Stimulated activated CD4-positive, alpha-beta T cell treated with anti-CD3 and anti-CD28 coated beads, Interleukin-2, amount 100 ng/mL, for 4 hours (primary cell): Measurements from ENCODE around the gene HLCS.

ENCODE experiments used
- DNase-seq: peaks from one replicate; pipeline ENCODE4 v3.0.0-alpha.2; 2020; ENCODE audit warnings: low read depth

HLCS gene

DNA sequence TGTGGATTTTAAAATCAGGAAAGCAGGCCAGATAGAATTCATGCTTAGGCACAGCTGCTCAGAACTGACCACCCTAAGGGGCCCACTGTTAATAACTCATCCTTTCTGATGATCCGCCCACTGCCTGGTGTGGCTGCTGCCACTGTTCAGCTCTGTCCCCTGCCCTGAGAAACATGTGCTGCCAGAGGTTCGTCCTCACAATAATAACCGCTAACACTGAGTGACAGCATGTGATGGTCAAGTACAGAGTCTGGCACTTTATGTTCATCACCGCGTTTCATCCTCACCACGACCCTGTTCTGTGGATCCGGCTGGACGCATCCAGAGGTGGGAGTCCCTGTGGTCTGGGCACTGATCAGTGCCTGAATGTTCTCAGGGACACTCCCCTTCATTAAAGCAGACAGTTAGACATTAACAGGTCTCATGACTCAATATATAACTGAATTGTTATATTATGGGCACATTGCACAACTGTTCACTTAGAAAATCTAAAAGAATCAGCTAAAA lies 159.0 kb downstream of the HLCS start:
- no peak for DNase-seq

DNA sequence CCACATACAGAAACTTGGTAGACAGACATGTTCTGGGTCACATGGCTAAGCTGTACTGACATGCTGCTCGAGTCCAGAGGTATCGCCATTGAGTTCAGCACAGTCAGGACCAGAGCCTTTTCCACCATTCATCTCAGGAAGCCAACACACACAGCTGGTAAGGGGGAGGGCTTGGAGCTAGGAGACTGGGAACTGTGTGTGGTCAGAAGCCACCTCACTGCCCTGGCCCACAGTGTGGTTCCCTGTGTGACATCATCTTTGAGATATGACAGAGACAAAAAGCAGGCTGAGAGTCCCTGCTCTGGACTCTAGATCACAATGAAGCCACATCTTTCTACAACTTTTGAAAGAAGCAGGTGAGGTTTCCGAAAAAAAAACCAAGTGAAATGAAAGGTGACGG lies 160.4 kb downstream of the HLCS start:
- DNase-seq, result no peak

DNA sequence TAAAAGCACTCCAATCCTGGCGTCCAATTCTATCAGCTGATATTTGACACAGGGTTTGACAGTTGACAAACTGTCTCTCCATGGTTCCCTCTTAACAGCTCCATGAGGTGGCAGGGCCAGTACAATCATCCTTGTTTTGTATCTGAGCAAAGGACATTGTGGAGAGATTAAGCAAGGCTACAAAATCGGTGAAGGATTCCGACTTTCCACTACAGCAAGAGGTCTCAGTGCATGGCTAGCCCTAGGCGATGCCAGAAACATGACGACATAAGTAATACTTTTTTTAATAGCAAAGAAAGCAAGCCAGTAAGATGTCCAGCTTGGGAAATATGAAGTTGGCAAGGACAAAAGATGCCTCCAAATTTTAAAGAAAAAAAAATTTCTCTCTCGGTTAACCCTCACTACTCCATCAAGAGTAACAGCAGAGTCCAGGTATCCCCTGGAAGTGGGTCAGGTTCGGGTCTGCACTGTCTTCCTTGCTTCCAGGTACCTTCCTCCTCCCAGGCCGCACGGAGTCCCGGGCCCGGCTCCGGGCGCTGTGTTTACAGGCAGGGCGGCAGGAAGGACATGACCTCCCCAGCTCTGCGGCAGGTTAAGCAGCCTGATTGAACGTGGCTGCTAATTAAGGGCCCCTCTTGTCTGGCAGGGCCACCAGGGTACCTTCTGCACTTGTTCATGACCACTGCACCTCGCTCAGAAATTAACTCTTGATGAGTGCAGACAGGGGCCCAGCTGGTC lies 161.4 kb downstream of the HLCS start:
- DNase-seq, result no peak

DNA sequence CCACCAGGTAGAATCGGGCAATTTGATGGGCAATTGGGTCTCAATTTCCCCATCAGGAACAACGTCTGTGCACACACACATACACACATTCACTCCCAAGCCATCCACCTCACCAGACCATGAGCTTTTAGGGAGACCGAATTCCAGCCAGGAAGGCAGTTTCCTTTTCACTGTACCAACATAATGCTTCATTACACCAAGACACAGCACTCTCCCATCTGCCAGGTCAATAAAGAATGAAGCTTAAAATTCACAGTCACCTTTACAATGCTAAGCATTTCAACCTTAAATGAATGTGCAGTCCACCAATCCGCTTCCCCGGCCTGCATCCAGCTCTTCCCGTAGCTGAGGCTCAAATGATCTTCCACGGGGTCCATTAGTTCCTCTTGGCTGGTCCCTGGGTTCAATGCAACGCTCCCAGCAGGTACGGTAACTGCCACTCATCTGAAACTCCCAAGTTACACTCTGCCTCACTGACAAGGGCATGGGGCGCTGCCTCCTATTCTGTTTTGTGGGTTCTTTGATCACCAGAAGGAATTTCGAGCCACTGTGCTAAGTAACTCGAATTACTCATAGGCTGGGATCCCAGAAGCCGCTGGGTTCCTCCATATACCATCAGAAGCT lies 162.5 kb downstream of the HLCS start:
- DNase-seq, result no peak

DNA sequence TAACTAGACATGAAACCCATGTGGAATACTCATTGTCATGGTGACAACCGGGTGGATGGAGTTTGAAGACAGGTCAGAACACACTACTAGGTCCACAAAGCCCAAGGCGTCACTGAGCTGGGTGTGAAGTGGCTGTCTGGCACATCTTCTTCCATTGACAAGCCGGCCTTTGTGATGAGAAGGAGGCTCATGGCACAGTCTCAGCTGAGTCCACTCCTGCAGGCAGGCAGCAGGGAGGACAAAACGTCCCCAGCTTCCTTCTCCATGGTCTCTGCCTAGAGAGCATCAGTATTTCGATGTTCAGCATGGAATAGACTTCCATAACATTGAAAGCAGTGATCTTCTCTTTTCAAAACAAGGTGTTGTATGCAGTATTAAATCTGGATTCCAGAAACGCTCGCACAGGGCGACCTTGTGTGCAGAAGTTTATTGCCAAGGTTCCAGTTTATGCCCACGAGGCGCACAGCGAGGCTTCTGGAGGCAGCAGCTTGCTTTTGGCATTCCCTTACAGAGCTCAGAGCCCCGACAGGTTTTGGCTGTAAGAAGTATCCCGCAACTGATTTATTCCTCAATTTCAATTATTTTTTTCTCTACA lies 163.3 kb downstream of the HLCS start:
- no peak for DNase-seq

DNA sequence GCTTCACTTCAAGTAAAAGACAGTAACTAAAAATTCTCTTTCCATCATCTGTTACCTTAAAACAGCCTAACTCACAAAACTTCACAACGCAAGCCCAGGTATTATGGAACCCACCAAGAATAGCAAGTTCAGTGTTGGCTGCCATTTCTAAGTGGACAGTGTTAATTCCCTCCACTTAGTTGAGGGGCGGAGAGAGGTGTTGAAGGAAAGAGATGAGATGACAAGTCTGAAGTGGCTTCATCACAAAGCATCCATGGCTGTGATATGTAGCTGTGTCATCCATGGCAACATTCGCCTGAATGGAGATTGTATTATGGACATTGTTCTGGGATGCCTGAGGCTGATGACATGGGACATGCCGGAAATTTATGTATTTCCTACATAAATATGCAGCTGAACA lies 165.7 kb downstream of the HLCS start:
- no peak for DNase-seq

DNA sequence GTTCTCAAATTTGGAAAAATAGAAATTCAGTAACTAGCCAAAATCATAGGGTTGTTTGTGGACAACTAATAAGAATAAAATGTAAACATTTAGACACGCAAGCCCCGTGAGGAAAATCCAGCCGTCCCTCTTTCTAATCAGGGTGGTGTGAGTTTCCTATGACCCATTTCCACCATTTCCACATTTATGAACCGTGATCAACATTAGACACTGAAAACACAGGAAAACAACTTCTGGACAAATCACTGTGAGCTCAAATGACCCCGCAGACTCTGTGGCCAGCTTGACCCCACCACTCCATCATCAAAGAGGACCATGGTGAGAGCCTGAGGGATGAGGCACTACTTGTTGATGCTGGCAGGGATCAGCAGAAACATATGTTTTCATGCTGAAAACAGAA lies 166.6 kb downstream of the HLCS start:
- no peak for DNase-seq

DNA sequence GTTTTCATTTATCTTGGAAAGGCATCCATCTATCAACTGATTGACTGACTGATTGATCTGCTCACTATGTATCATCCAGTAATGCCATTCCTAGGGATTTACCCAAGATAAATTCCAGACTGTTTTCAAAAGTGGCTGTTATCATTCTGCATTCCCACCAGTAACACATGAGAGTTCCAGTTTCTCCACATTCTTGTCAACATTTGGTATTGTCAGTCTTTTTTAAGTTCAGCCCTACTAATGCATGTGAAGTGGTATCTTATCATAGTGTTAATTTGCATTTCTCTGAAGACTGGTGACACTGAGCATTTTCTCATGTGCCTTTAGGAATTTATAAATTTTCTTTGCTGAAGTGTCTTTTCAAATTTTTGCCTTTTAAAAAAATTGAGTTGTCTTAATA lies 168.0 kb downstream of the HLCS start:
- no peak for DNase-seq

DNA sequence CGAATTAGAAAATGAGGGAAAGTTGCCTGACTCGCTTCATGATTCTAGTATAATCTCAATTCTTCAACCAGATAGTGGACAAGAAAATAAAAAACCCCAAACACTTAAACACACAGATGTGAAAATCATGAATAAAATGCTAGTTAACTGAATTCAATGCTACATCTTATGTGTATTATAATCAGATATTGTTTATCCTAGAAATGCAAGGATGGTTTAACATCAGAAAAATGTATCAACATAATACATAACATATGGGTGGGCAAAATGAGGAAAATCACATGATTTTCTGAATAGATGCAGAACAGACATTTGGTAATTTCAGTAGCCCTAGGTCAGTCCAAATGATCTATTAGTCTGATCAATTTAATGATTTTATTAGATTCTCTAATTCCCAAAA lies 170.4 kb downstream of the HLCS start:
- DNase-seq, result no peak

DNA sequence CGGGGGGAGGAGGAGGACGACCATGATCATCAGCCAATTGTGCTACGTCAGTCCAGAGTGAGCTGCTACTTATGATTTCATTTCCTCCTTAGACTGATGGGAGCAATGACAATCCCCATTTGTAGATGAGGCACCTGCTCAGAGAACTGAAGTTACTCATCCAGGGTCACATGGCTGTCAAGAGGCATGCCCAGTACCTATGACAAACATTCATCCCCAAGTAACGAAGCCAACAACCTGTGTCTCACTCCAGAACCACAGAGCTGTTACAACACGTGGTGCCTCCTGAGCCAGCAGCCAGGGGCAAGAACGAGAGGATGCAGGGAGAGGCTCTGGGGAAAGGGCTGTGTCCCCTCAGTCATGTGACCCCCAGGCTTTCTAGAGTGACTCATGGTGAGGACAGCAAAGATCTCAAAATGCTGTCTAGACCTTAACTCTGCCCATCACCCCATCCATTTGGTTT lies 173.9 kb downstream of the HLCS start:
- no peak for DNase-seq

DNA sequence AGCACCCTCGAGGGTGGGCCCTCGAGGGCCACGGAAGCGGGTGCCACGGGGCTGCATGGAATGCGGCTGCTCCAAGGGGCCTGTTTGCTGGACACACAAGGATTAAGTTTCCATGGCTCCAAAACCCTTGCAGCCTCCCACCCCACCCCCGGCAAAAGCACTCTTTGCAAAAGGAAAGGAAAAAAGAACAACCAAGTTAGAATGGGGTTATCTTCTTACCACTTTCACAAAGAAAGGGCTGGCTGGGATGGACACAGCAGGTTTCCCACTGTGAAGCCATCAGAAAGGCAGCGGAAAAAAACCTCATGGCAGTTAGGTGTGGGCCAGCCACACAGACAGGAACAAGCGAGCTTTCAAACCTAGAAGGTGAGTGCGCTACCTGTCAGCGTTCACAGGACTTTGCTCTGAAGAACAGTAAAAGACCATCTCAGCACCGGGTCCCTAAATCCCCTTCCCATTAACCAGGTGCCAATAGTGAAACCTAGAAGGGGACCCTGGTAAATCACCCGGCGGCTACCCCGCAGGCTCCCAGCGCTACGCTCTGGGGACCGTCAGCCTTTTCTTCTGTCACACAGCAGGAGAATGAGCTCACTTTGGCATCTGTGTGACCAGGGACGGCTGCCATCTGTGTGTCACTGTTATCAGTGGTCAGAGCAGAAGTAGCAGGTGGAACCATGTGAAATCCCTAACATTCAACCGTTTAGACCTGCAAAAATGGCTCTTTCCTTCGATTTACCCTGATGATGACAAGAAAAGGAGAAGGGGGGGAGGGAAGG lies 174.6 kb downstream of the HLCS start:
- no peak for DNase-seq

DNA sequence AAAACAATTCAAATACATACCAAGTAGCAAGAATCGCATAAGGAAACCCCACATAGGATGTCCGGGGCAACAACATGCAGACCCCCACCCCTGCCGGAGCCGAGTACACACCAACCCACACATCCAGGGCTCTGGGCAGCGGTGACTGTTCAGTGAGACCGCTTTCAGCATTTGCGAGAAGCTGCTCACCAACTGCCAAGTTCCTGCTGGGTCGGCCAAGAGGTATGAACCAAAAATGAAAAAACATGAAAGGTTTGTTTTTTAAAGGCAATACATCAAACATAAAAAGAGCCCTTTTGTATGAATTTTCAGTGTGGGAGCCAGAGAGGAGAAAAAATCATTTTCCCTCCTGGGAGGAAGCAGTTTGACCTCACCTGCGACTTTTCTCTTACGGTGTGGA lies 175.3 kb downstream of the HLCS start:
- no peak for DNase-seq

DNA sequence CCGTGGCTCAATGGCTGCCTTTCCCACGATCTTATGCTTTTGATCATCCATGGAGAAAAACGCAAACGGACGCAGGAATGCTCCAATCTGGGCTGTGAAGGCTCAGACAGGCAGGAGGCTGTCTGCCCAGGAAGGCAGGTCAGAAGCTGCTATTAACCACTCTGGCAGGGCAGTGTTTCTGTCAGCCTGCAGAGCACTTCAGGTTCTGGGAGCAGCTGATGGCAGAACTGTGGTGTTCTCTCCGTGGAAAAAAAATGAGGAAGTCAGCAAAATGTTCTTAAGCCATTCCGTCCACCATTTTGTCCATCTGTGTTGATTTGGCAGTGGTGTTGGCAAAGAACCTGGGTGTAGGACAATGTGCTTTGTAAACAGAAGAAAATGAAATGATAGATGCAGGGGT lies 175.9 kb downstream of the HLCS start:
- no peak for DNase-seq

DNA sequence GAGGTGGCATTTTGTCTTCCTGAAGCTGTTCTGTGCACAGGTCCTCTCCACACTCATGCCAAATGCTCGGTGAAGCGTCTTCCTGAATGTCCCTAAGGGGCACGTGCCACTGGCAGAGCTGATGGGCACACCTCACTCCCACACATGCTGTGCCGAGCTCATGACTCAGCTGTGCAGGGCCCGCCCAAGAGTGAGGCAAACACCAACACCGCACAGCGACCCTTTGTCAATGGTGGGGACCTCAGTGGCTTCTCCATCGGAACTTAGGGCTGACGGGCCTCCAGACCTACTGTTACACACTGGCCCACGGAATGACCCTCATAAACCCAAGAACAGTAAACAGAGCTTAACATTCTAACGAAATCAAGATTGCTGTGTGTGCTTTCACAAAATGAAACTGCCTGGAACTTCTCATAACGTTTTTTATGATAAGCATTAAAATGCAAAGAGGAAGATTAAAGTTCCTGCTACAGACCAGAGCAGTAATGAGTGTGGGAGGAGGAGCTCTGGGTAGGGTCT lies 178.3 kb downstream of the HLCS start:
- no peak for DNase-seq

DNA sequence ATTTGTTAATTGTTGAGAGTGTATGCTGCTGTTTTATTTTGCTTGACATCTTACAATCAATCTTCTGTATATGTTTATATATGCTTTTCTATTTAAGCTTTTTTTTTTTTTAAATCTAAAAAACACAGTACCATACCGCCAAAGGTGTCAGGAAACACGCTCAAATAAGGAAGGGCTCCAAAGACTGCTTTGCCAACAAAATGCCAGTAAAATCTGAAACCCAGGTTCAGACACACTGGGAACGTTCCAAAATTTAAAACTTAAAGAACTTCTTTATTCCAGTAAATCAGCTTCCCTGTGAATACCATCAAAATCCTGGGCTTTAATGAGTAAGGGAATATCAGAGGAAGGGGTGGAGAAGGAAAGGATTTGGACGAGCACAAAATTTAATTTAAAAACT lies 180.3 kb downstream of the HLCS start:
- no peak for DNase-seq

DNA sequence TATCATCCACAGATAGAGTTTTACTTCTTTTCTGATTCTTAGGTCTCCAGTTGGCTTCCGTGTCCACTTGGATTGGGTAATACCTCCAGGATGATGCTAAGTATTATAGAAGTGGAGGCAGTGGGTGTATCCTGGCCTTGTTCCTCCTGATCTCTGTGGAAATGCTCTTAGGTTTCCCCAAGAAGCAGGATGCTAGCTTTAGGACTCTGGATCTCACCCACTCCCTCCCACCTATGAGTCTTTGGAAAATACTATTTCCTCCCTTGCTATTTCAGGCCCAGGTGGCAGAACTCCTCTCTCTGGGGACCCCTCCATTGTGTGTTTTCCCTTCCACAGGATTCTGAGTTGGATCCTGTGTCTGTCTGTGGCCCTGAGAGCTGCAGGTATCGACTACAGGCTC lies 180.9 kb downstream of the HLCS start:
- no peak for DNase-seq

DNA sequence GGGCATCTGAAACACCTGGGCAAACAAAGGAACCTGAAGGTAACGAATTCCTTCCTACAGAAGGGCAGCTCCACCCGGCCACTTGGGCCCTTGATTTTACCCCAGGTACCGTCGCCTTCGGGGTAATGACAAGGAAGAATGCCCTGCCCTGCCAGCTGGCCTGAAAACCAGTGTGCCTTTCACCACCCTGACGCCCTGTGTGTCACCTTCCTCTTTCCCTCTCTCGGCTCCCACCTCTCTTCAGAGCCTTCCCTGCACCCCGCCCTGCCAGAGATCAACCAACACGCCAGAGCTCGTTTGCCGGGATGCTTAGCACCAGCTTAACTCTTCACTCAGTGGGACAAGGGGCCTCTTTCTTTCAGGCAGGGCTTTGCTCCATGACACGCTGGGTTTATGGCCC lies 181.5 kb downstream of the HLCS start:
- DNase-seq, result no peak

DNA sequence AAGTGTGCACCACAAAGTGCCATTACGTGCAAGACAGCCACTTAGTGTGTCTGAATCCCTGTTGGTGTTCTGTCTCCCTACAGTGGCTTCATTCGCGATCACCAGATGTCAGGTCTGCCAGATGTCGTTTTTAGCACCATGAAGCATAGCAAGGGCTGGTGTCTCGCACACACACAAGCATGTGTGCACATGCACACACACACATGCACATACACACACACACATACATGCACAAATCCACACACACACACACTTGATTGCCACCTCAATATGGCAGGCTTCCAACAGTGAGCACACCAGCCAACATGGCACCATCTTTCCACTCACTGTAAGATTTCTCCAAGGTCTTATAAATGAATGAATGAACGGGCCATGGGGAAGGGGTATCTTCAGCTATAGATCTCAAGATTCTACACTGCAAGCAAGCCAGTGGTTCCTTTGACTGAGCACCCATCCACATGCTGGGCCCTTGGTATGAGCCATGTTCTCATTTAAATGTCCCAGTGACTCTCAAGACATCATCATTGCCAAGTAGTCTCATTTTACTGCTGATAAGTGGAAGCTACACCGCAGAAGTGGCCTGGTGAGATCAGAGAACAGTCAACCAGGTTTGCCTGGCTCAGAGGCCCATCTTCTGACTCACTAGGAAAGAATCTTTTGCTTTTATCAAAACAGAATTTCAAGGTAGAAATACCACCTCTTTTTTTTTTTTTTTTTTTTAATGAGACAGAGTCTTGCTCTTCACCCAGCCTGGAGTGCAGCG lies 182.7 kb downstream of the HLCS start:
- no peak for DNase-seq

DNA sequence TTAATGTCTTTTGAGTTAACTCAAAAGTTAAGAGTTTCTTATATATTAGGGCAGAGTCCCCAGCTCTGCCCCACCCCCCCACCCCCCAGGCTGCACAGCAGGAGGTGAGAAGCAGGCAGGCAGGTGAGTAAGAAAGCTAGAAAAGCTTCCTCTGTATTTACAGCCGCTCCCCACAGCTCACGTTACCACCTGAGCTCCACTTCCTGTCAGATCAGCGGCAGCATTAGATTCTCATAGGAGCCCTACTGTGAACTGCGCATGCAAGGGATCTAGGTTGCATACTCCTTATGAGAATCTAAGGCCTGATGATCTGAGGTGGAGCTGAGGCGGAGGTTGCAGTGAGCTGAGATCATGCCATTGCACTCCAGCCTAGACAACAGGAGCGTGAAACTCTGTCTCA lies 185.6 kb downstream of the HLCS start:
- DNase-seq, result no peak

DNA sequence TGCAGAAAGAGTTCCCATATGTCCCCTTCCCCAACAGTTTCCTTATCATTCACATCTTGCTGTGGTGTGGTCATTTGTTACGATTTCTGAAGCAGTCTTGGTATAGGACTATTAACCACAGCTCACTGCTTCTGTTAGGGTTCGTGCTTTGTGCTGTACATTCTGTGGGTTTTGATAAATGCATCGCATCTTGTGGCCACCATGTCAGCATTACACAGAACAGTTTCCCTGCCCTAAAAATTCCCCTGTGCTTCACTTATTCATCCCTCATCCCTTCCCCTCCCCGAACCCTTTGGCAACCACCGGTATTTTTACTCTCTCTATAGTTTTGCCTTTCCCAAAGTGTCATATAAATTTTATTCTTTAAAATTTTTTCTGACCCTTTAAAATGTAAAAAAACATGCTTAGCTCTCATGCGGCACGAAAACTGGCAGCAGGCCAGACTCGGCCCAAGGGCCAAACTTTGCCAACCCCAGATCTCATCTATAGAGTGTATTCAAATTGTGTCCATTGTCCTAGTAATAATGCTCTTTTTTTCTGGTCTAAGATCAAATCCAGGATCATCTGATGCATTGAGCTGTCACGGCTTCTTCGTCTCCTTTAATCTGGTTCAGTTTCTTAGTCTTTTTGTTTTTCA lies 189.4 kb downstream of the HLCS start:
- DNase-seq, result no peak

DNA sequence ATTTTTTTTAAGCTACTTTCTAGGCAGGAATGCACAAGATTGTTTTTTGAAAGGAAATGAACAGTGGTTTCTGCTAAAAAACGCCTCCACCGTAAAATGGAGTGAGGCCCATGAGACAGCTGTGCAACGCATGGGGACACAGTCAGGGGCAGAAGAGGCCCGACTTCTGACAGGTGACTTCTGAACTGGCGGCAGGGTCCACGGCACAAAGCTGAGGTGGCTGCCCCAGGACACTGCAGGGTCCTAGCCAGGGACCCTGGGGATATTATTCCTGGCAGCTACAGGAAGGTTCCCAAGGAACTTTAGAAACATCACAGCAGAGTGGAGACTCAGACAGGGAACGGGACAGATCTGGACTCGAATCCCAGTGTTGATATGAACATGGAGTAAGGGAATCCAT lies 192.5 kb downstream of the HLCS start:
- no peak for DNase-seq
